NCI-H2196 treated with DMSO at 0.1 percent for 48 hours (cell line): ENCODE data around the gene SAV1.
"Not testable (repeated sequence)": the region's sequence is repeated elsewhere in the genome, so short reads cannot be mapped to it uniquely, and the experiment has no call there.

Source experiments
- DNase-seq: peaks from one replicate; lab custom pipeline; 2025; ENCODE audit not compliant: unreplicated experiment; lab: John Stamatoyannopoulos, UW

The SAV1 gene

DNA sequence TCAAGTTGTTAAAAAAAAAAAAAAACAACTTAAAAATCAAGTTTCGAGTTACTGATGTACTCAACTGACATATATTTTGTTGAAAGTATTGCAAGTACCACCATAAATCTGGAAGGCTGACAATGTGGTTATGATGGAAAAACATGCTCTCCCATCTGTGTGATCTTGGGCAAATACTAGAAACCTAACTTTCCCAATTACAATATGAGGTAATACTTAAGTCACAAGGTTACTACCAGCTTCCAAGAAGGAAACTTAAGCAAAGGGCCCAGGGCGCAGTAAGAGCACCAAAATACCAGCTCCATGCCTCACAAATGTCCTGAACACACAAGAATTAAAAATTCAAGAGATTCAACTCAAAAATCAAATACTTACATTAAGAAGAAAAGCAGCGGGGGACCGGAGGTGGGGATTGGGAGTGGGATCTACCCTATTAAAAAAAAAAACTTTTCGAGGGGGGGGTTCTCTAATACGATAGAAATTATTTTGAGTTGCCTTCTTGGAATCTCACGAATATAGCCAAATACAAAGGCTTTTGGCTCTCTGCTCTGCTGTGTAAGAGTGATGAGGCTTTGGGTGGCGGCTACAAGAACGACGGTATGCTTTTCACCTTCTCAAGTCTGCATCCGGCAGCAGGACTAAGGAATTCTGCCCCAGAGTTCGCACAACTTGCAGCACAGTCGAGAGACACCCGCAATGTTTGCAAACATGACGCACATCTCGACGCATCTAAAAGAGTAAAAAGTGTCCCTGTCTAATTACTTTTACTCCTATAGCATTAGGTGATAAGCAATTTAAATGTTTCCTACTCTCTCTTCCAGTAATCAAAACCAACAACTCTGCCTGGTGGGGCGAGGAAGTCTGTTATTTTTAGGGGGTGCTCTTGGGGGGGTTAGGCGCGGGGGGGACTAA lies 1.1 kb downstream of the SAV1 start:
- DNase-seq = no peak

- DNase-seq = not testable (repeated sequence)
Observed at GRCh38 chr14:50665300-50665699, 2.8 kb downstream of the SAV1 start.

- DNase-seq = not testable (repeated sequence)
Observed at GRCh38 chr14:50664579-50664978, 3.5 kb downstream of the SAV1 start.

DNA sequence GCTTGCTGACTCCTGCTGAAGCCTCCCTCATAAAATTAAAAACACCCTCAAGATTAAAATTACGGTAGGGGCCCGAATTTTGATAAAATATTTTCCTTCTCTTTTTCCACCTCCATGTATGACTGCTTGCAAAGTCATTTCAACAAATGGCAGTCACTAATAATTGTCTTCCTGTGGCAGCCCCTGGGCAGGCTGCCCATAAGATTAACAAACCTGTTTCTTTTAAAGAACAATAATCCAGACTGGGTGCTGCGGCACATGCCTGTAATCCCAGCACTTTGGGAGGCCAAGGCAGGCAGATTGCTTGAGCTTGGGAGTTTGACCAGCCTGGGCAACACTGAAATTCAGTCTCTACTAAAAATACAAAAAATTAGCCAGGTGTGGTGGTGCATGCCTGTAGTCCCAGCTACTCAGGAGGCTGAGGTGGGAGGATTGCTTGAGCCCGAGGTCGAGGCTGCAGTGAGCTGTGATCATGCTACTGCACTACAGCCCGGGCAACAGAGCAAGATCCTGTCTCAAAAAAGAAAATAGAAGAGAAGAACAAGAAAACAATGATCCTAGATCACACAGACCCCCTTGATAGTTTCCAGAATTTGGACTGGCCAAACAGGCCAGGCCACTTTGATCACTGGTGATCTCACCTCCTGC lies 8.7 kb downstream of the SAV1 start:
- DNase-seq = no peak

DNA sequence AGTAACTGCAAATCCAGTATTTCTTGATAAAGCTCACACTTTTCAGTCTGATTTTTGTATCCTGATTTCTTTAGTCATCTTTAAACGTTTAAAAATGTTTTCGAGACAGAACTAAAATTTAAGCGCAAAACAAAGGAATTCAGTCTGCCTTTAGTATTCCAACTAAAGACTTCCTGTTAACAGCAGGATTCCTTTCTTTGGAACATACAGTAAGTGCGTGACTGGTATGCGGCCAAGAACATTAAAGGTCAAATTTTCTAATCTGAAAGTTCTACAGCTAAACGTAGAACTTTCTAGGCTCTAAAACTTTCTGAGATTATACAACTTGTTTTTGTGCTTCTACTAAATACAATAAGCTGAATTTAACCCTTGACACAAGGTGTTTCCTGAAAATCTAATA lies 9.9 kb downstream of the SAV1 start:
- no peak for DNase-seq

- no peak for DNase-seq
Observed at GRCh38 chr14:50657753-50658152, 10.4 kb downstream of the SAV1 start.

- no peak for DNase-seq
Observed at GRCh38 chr14:50656776-50657175, 11.3 kb downstream of the SAV1 start.

DNA sequence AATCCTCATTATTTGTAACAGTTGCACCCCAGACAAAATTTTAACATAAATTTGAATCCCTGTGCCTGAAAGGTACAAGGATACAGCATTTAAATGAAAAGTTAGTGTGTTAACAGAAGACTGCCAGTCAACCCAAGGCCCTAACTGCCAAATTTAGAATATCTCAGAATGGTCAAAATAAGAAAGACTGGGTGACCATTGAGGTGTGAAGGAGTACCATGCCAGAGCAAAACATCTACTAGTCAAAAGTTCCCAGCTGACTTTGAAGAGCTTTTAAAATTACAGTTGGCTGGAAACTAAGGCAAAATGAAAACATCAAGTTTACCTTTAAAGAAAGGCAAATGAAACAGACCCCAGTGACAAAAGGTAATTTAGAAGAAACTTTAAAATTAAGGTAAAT lies 18.4 kb downstream of the SAV1 start:
- DNase-seq = no peak

- no peak for DNase-seq
Observed at GRCh38 chr14:50647753-50648152, 20.4 kb downstream of the SAV1 start.

DNA sequence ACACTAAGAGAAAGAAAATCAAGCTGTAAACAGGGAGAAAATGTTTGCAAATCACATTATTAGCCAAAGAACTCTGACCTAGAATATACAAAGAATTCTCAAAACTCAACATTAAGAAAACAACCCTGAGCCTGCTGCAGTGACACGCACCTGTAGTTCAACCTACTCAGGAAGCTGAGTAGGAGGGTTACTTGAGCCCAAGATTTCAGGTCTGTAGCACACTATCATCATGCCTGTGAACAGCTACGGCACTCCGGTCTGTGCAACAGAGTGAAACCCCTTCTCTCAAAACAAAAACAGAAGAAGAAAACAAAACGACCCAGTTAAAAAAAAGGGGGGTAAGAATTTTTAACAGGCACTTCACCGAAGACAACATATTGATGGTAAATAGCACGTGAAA lies 20.8 kb downstream of the SAV1 start:
- no peak for DNase-seq

- DNase-seq = no peak
Observed at GRCh38 chr14:50635141-50635540, 33.0 kb downstream of the SAV1 start.

- DNase-seq = no peak
Observed at GRCh38 chr14:50633954-50634353, 34.2 kb downstream of the SAV1 start.

DNA sequence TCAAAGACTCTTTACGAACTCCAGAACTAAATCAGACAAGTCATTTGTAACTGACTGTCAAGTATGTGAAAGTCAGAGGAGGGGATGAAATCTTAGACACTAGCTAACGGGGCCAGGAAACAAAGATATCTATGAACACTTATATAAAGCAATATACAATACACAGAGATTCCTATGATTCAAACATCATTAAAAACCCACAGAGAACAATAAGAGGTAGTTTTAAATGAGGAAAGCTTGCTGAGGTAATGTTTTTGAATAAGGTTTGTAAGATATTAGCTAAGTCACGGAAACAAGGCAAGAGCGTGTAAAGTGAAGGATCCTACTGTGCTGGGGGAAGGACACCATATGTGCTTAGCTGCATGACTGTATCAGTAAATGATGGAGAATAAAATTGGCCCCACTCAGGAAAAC lies 36.7 kb downstream of the SAV1 start:
- DNase-seq = no peak

DNA sequence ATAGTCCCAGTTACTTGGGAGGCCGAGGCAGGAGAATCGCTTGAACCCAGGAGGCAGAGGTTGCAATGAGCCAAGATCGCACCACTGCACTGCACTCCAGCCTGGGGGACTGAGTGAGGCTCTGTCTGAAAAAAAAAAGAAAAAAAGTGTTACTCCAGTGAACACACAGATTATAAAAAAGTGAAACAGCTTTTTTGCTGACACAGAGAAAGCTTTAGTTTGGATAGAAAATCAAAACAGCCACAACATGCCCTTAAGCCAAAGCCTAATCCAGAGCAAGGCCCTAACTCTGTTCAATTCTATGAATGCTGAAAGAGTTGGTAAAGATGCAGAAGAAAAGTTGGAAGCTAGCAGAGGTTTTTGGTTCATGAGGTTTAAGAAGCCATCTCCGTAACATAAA lies 43.2 kb downstream of the SAV1 start:
- not testable (repeated sequence) for DNase-seq

GRCh38 chr14:50624447-50624846 lies 43.7 kb downstream of the SAV1 start:
- no peak for DNase-seq

- no peak for DNase-seq
Observed at GRCh38 chr14:50622978-50623377, 45.1 kb downstream of the SAV1 start.

- DNase-seq = no peak
Observed at GRCh38 chr14:50620341-50620740, 47.8 kb downstream of the SAV1 start.

- DNase-seq = no peak
Observed at GRCh38 chr14:50619569-50620141, 48.5 kb downstream of the SAV1 start.

- DNase-seq = no peak
Observed at GRCh38 chr14:50616275-50616674, 51.8 kb downstream of the SAV1 start.

- DNase-seq = no peak
Observed at GRCh38 chr14:50615552-50615951, 52.6 kb downstream of the SAV1 start.

DNA sequence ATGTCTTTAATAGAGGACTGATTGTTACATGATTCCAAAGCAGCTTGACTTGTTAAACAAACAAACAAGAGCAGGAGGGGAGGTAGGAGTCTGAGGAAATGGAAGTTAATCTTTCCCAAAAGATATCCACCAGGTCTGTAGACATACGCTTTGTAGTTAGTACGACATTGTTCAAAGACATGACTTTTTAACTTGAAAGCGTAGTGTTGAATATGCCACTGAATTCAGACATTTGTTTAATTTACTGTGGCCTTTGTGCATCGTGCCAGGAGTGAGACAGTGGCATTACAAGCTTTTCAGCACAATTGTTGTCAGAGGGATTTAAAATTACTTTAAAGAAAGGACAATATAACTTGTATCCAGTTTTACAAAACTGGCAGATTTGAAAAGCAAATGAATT lies 53.0 kb downstream of the SAV1 start:
- DNase-seq = no peak

- DNase-seq = no peak
Observed at GRCh38 chr14:50612806-50613205, 55.3 kb downstream of the SAV1 start.
